ENCODE data around the gene NIPA2.

The NIPA2 gene

GRCh38 chr15:22871481-22872086 lies 33.1 kb downstream of the NIPA2 start:
- no peak for TF ChIP-seq CTCF (conservative IDR thresholded peaks at IDR 0.05)

GRCh38 chr15:22872936-22873701 lies 34.7 kb downstream of the NIPA2 start:
- no peak for TF ChIP-seq CTCF (conservative IDR thresholded peaks at IDR 0.05)
- H3K27ac ChIP-seq, result no peak overlapping the region

More at GRCh38 chr15:22871481-22872086, 33.1 kb downstream of the NIPA2 start:
- H3K27ac ChIP-seq, result no peak overlapping the region

GRCh38 chr15:22873841-22874240 lies 35.4 kb downstream of the NIPA2 start:
- no peak for TF ChIP-seq CTCF (conservative IDR thresholded peaks at IDR 0.05)
- H3K27ac ChIP-seq, result no peak overlapping the region

GRCh38 chr15:22874256-22874655 lies 35.8 kb downstream of the NIPA2 start:
- no peak overlapping the region for H3K27ac ChIP-seq
- no peak for TF ChIP-seq CTCF (conservative IDR thresholded peaks at IDR 0.05)

- no peak for TF ChIP-seq CTCF (conservative IDR thresholded peaks at IDR 0.05)
- H3K27ac ChIP-seq, result no peak overlapping the region
Observed at GRCh38 chr15:22874966-22875365, 36.5 kb downstream of the NIPA2 start.

- TF ChIP-seq CTCF (conservative IDR thresholded peaks at IDR 0.05), result no peak
- no peak overlapping the region for H3K27ac ChIP-seq
Observed at GRCh38 chr15:22877117-22877516, 38.7 kb downstream of the NIPA2 start.

GRCh38 chr15:22877607-22878006 lies 39.1 kb downstream of the NIPA2 start:
- H3K27ac ChIP-seq, result no peak overlapping the region
- no peak for TF ChIP-seq CTCF (conservative IDR thresholded peaks at IDR 0.05)
